Suprapubic skin (tissue), 3 donors: Measurements from ENCODE around the gene JMJD1C.

Experiments used
- CTCF ChIP-seq, 2 donors: fragments of 200-600 bp in 1 of 2; fragments of 450-650 bp in 1 of 2; sonication (generic) in 1 of 2; IDR thresholded peaks; one replicate each; pipeline ENCODE4 v1.5.1; 2016 to 2019; ENCODE audit warnings: antibody characterized with exemption in 2 of 2, mild to moderate bottlenecking in 1 of 2, moderate library complexity in 1 of 2
- POLR2A ChIP-seq, 2 donors: fragments of 450-650 bp; IDR thresholded peaks; one replicate each; pipeline ENCODE4 v1.6.1; 2017; ENCODE audit warnings: antibody characterized with exemption in 2 of 2, mild to moderate bottlenecking in 2 of 2, moderate library complexity in 2 of 2

GRCh38 chr10:63393050-63393449 lies 72.7 kb downstream of the JMJD1C start:
- TF ChIP-seq CTCF (IDR thresholded peaks at IDR 0.05), result no peak
- TF ChIP-seq POLR2A (IDR thresholded peaks at IDR 0.05), result no peak
